Neural cell (in vitro differentiated cells): ENCODE results near the gene TENT5C. TPM values are rescaled to one million over a fixed set of nuclear protein-coding genes. Genes with fewer than 3 reads are reported as not detected.

Source experiments
- H2AFZ ChIP-seq: fragments of 200-600, 300-800 bp; sonication (generic), shearing (Covaris generic); 2 replicates; pipeline ENCODE4 v1.6.0; 2014; ENCODE audit warnings: low read depth, mild to moderate bottlenecking, antibody characterized with exemption, low read length, moderate library complexity
- H3F3A ChIP-seq: fragments of 200-600 bp; shearing (Covaris generic); 2 replicates; pipeline ENCODE4 v1.6.1; 2016; ENCODE audit warnings: mild to moderate bottlenecking, moderate library complexity, mixed read lengths, antibody characterized with exemption, low read length; ENCODE audit not compliant: insufficient read depth, poor library complexity, severe bottlenecking
- H3K27ac ChIP-seq: fragments of 200-600, 300-800 bp; sonication (generic), shearing (Covaris generic); 2 replicates; pipeline ENCODE4 v1.5.1; 2014; ENCODE audit warnings: mild to moderate bottlenecking, low read length, moderate library complexity
- H3K27me3 ChIP-seq: fragments of 300-800, 200-600 bp; sonication (generic), shearing (Covaris generic); 2 replicates; pipeline ENCODE4 v1.6.0; 2014; ENCODE audit warnings: mild to moderate bottlenecking, low read depth, low read length, moderate library complexity; ENCODE audit not compliant: insufficient read depth
- H3K36me3 ChIP-seq: fragments of 300-800, 200-600 bp; sonication (generic), shearing (Covaris generic); 2 replicates; pipeline ENCODE4 v1.5.1; 2014; ENCODE audit warnings: mild to moderate bottlenecking, antibody characterized with exemption, low read length, moderate library complexity; ENCODE audit not compliant: insufficient read depth
- H3K4me2 ChIP-seq: fragments of 300-800, 200-600 bp; sonication (generic), shearing (Covaris generic); 2 replicates; pipeline ENCODE4 v1.6.0; 2014; ENCODE audit warnings: mild to moderate bottlenecking, low read length
- H3K4me3 ChIP-seq: fragments of 300-800, 200-600 bp; sonication (generic), shearing (Covaris generic); 2 replicates; pipeline ENCODE4 v1.5.1; 2014; ENCODE audit warnings: mild to moderate bottlenecking, low read length, moderate library complexity
- H3K79me2 ChIP-seq: fragments of 200-600 bp; shearing (Covaris generic); replicated peaks from 2 replicates; pipeline ENCODE4 v1.6.0; 2014; ENCODE audit warnings: mild to moderate bottlenecking, low read length, moderate library complexity; ENCODE audit not compliant: insufficient read depth
- H3K9ac ChIP-seq: fragments of 300-800, 200-600 bp; sonication (generic), shearing (Covaris generic); 2 replicates; pipeline ENCODE4 v1.6.1; 2016; ENCODE audit warnings: mild to moderate bottlenecking, low read length, mixed read lengths
- H3K9me2 ChIP-seq: fragments of 200-600 bp; shearing (Covaris generic); 2 replicates; pipeline ENCODE4 v1.6.1; 2016; ENCODE audit warnings: mild to moderate bottlenecking, low read length, mixed read lengths; ENCODE audit not compliant: insufficient read depth
- H3K9me3 ChIP-seq: fragments of 200-600, 300-800 bp; sonication (generic), shearing (Covaris generic); 2 replicates; pipeline ENCODE4 v1.6.1; 2016; ENCODE audit warnings: mild to moderate bottlenecking, mixed run types, low read length, moderate library complexity, mixed read lengths
- H4K20me1 ChIP-seq: fragments of 200-600 bp; shearing (Covaris generic); 2 replicates; pipeline ENCODE4 v1.6.1; 2016; ENCODE audit warnings: mild to moderate bottlenecking, mixed run types; ENCODE audit not compliant: insufficient read depth
- EP300 ChIP-seq: fragments of 450-650 bp; conservative IDR thresholded peaks from 2 replicates; pipeline ENCODE4 v1.6.1; 2014; ENCODE audit warnings: antibody characterized with exemption, mild to moderate bottlenecking, moderate library complexity; ENCODE audit not compliant: poor library complexity, severe bottlenecking
- EZH2 ChIP-seq: fragments of 200-600, 300-800 bp; shearing (Covaris generic), sonication (generic); IDR thresholded peaks from 2 replicates; pipeline ENCODE4 v1.6.1; 2014; ENCODE audit warnings: antibody characterized with exemption, low read length, borderline replicate concordance, mild to moderate bottlenecking; ENCODE audit not compliant: insufficient read depth, poor library complexity, severe bottlenecking
- MXI1 ChIP-seq: fragments of 450-650 bp; conservative IDR thresholded peaks from 2 replicates; pipeline ENCODE4 v1.6.1; 2014; ENCODE audit warnings: antibody characterized with exemption, mild to moderate bottlenecking; ENCODE audit not compliant: poor library complexity, severe bottlenecking
- POLR2AphosphoS5 ChIP-seq: IDR thresholded peaks from 2 replicates; pipeline ENCODE4 v1.6.1; 2012
- RAD21 ChIP-seq: fragments of 450-650 bp; conservative IDR thresholded peaks from 2 replicates; pipeline ENCODE4 v1.6.1; 2014; ENCODE audit warnings: antibody characterized with exemption, mild to moderate bottlenecking, moderate library complexity
- SMC3 ChIP-seq: fragments of 450-650 bp; conservative IDR thresholded peaks from 2 replicates; pipeline ENCODE4 v1.6.1; 2014; ENCODE audit warnings: antibody characterized with exemption, mild to moderate bottlenecking, moderate library complexity; ENCODE audit not compliant: poor library complexity
- TAF1 ChIP-seq: IDR thresholded peaks from 2 replicates; pipeline ENCODE4 v1.6.1; 2012; ENCODE audit warnings: low read depth
- polyA plus RNA-seq: library from polyadenylated mRNA; depleted of rRNA; stranded (reverse); fragments of >200 nt; gene quantifications from 2 replicates; pipeline ENCODE4 v1.2.3, GENCODE V29; 2014
- TF ChIP-seq, protein P1 (sequence below): IDR thresholded peaks from 2 replicates; pipeline ENCODE4 v1.6.1; 2012; ENCODE audit warnings: borderline replicate concordance
- TF ChIP-seq, protein P2 (sequence below): fragments of 450-650 bp; IDR thresholded peaks from 2 replicates; pipeline ENCODE4 v1.5.1; 2014; ENCODE audit warnings: antibody characterized with exemption, mild to moderate bottlenecking, moderate library complexity; ENCODE audit not compliant: poor library complexity, severe bottlenecking

TENT5C gene
- polyA plus RNA-seq, 1 donor from 2014 or later = 0.05 TPM

DNA sequence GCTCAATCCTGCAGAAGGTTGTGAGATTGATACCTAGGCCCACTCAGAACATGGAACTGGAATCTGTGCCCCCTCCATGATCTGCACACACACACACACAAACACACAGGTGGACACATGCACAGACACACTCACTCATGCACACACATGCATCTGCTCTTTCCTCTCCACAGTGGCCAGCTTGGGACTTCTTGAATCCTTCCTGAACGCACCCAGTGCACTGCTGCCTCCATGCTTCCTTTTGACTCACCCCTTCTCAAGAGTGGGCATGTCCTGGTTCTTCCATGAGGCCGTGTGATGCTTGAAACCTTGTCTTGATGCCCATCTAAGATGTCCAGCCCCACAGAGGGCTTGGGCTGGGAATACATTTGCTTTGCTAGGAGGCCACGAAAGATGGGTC is 25.4 kb upstream of the TENT5C start:
- no peaks in the 10 kb centered on the region for H3K36me3 ChIP-seq
- H3K9ac ChIP-seq = no peak overlapping the region
- H2AFZ ChIP-seq = no peak overlapping the region
- TF ChIP-seq EP300 (no peak), SMC3 (no peak), POLR2AphosphoS5 (no peak), TAF1 (no peak), RAD21 (no peak), MXI1 (no peak), EZH2 (no peak)
- TF ChIP-seq, protein P1, sequence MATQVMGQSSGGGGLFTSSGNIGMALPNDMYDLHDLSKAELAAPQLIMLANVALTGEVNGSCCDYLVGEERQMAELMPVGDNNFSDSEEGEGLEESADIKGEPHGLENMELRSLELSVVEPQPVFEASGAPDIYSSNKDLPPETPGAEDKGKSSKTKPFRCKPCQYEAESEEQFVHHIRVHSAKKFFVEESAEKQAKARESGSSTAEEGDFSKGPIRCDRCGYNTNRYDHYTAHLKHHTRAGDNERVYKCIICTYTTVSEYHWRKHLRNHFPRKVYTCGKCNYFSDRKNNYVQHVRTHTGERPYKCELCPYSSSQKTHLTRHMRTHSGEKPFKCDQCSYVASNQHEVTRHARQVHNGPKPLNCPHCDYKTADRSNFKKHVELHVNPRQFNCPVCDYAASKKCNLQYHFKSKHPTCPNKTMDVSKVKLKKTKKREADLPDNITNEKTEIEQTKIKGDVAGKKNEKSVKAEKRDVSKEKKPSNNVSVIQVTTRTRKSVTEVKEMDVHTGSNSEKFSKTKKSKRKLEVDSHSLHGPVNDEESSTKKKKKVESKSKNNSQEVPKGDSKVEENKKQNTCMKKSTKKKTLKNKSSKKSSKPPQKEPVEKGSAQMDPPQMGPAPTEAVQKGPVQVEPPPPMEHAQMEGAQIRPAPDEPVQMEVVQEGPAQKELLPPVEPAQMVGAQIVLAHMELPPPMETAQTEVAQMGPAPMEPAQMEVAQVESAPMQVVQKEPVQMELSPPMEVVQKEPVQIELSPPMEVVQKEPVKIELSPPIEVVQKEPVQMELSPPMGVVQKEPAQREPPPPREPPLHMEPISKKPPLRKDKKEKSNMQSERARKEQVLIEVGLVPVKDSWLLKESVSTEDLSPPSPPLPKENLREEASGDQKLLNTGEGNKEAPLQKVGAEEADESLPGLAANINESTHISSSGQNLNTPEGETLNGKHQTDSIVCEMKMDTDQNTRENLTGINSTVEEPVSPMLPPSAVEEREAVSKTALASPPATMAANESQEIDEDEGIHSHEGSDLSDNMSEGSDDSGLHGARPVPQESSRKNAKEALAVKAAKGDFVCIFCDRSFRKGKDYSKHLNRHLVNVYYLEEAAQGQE = no peak
- TF ChIP-seq, protein P2, sequence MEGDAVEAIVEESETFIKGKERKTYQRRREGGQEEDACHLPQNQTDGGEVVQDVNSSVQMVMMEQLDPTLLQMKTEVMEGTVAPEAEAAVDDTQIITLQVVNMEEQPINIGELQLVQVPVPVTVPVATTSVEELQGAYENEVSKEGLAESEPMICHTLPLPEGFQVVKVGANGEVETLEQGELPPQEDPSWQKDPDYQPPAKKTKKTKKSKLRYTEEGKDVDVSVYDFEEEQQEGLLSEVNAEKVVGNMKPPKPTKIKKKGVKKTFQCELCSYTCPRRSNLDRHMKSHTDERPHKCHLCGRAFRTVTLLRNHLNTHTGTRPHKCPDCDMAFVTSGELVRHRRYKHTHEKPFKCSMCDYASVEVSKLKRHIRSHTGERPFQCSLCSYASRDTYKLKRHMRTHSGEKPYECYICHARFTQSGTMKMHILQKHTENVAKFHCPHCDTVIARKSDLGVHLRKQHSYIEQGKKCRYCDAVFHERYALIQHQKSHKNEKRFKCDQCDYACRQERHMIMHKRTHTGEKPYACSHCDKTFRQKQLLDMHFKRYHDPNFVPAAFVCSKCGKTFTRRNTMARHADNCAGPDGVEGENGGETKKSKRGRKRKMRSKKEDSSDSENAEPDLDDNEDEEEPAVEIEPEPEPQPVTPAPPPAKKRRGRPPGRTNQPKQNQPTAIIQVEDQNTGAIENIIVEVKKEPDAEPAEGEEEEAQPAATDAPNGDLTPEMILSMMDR = no peak
- no peak overlapping the region for H3K4me2 ChIP-seq
- no peak overlapping the region for H3K4me3 ChIP-seq
- H3K9me2 ChIP-seq = no peaks in the 10 kb centered on the region
- H3K27ac ChIP-seq = no peak overlapping the region
- no peaks in the 10 kb centered on the region for H3K79me2 ChIP-seq
- no peaks in the 10 kb centered on the region for H3F3A ChIP-seq
- H3K27me3 ChIP-seq = no peaks in the 10 kb centered on the region
- no peaks in the 10 kb centered on the region for H3K9me3 ChIP-seq
- no peaks in the 10 kb centered on the region for H4K20me1 ChIP-seq

DNA sequence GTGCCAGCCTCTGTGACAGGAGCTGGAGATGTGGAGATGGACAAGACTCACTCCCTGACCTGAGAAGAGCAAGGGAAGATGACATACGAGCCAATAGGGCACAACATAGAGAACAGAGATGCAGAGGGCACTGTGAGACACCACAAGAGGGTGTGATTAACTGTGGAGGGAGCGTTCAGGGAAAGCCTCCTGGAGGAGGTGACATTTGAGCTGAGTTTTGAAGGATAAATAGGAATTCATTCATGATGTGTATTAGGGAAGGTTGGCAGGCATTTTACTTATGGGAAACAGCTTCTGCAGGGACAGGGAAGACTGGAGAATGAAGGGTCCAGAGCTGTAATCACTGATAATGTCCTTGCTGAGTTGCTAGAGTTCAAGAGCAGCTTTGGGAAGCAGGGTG is 25.0 kb upstream of the TENT5C start:
- H3F3A ChIP-seq = no peaks in the 10 kb centered on the region
- no peak overlapping the region for H3K9ac ChIP-seq
- TF ChIP-seq, protein P2 = no peak
- no peak for TF ChIP-seq MXI1
- TF ChIP-seq EZH2 = no peak
- TF ChIP-seq EP300 = no peak
- no peak for TF ChIP-seq SMC3
- no peak overlapping the region for H3K27ac ChIP-seq
- H2AFZ ChIP-seq = no peak overlapping the region
- no peak overlapping the region for H3K4me2 ChIP-seq
- no peaks in the 10 kb centered on the region for H3K79me2 ChIP-seq
- no peaks in the 10 kb centered on the region for H3K9me3 ChIP-seq
- no peaks in the 10 kb centered on the region for H4K20me1 ChIP-seq
- H3K4me3 ChIP-seq = no peak overlapping the region
- H3K36me3 ChIP-seq = no peaks in the 10 kb centered on the region
- H3K27me3 ChIP-seq = no peaks in the 10 kb centered on the region
- no peaks in the 10 kb centered on the region for H3K9me2 ChIP-seq
